Naive thymus-derived CD4-positive, alpha-beta T cell (primary cell): ENCODE measurements around the gene CDH13. TPM values are rescaled to one million over a fixed set of nuclear protein-coding genes. Genes with fewer than 3 reads are reported as not detected.

Source experiments
- ATAC-seq: fragments of 150-1000 bp; cut with Tn5 transposase; 2 replicates; pipeline ENCODE4 v1.10.0; 2021; ENCODE audit warnings: mild to moderate bottlenecking, moderate library complexity
- CTCF ChIA-PET: fragments of 350-600 bp; sonication (Branson Sonifier 250); formaldehyde crosslinking; loops from one replicate; lab custom pipeline; 2021; ENCODE audit warnings: antibody characterized with exemption; lab: Charles Lee
- POLR2A ChIA-PET: fragments of 350-600 bp; sonication (Branson Sonifier 250); formaldehyde crosslinking; loops from one replicate; lab custom pipeline; 2021; ENCODE audit warnings: antibody characterized with exemption, inconsistent platforms; lab: Charles Lee
- DNase-seq, 9 donors: peaks; one replicate each; pipeline versions ENCODE4 v3.0.0 to v3.0.0-alpha.2; 2020 to 2022; ENCODE audit warnings: mixed read lengths in 1 of 9
- H3K27ac ChIP-seq: one replicate; pipeline ENCODE4 v1.7.0; 2013; ENCODE audit warnings: mild to moderate bottlenecking, low read depth, low read length, moderate library complexity
- H3K27me3 ChIP-seq, 2 donors: one replicate each; pipeline ENCODE4 v1.7.0; 2013; ENCODE audit warnings: low read length in 2 of 2, mild to moderate bottlenecking in 2 of 2, moderate library complexity in 2 of 2; ENCODE audit not compliant: control insufficient read depth in 2 of 2, insufficient read depth in 2 of 2
- H3K36me3 ChIP-seq, 3 experiments: 1 replicate in 2 of 3; 2 replicates in 1 of 3; pipeline ENCODE4 v1.7.0; 2013; ENCODE audit warnings: low read length in 3 of 3, mild to moderate bottlenecking in 3 of 3, moderate library complexity in 1 of 3; ENCODE audit not compliant: insufficient read depth in 3 of 3, control insufficient read depth in 2 of 3
- H3K4me1 ChIP-seq, 2 donors: one replicate each; pipeline ENCODE4 v1.7.0; 2013; ENCODE audit warnings: low read length in 2 of 2, mild to moderate bottlenecking in 2 of 2, moderate library complexity in 1 of 2; ENCODE audit not compliant: control insufficient read depth in 2 of 2, insufficient read depth in 2 of 2
- H3K4me3 ChIP-seq: 2 replicates; pipeline ENCODE4 v1.7.0; 2013; ENCODE audit warnings: mild to moderate bottlenecking, low read length
- H3K9me3 ChIP-seq, 3 experiments: 1 replicate in 2 of 3; 2 replicates in 1 of 3; pipeline ENCODE4 v1.7.0; 2013; ENCODE audit warnings: low read length in 3 of 3; ENCODE audit not compliant: control insufficient read depth in 2 of 3
- H3K27ac Mint-ChIP-seq, 9 donors: one replicate each; pipeline ENCODE4 v1.8.0; 2020 to 2022; ENCODE audit warnings: mixed read lengths in 9 of 9, mild to moderate bottlenecking in 8 of 9, moderate library complexity in 5 of 9, inconsistent platforms in 2 of 9
- H3K27me3 Mint-ChIP-seq, 5 donors: one replicate each; pipeline ENCODE4 v1.8.0; 2021 to 2022; ENCODE audit warnings: mixed read lengths in 5 of 5, mild to moderate bottlenecking in 1 of 5
- H3K36me3 Mint-ChIP-seq, 5 donors: one replicate each; pipeline ENCODE4 v1.8.0; 2020 to 2022; ENCODE audit warnings: mixed read lengths in 5 of 5, mild to moderate bottlenecking in 3 of 5, inconsistent platforms in 1 of 5
- H3K4me1 Mint-ChIP-seq, 7 donors: one replicate each; pipeline ENCODE4 v1.8.0; 2020 to 2022; ENCODE audit warnings: mixed read lengths in 7 of 7, mild to moderate bottlenecking in 3 of 7, inconsistent platforms in 1 of 7
- H3K4me3 Mint-ChIP-seq, 10 donors: one replicate each; pipeline ENCODE4 v1.8.0; 2020 to 2022; ENCODE audit warnings: mild to moderate bottlenecking in 10 of 10, mixed read lengths in 10 of 10, moderate library complexity in 6 of 10, inconsistent platforms in 2 of 10
- H3K9me3 Mint-ChIP-seq, 11 donors: one replicate each; pipeline ENCODE4 v1.8.0; 2020 to 2022; ENCODE audit warnings: mixed read lengths in 11 of 11, mild to moderate bottlenecking in 4 of 11, inconsistent platforms in 1 of 11, moderate library complexity in 1 of 11
- intact Hi-C, 2 donors: fragments of 100-400 bp; cut with micrococcal nuclease; formaldehyde crosslinking; loops; one replicate each; pipeline ENCODE4 v1.15.1; 2023
- polyA plus RNA-seq, 2 donors: library from polyadenylated mRNA; unstranded; fragments of 300-500 nt; fragmentation: Illumina TruSeq; gene quantifications; one replicate each; pipeline ENCODE4 v1.2.3, GENCODE V29; 2021
- total RNA-seq, 6 experiments: library from RNA in 5 of 6; stranded (reverse) in 5 of 6; gene quantifications; 1 replicate in 5 of 6; 2 replicates in 1 of 6; pipeline ENCODE4 v1.2.3 and lab custom pipeline; 2021 to 2026

Gene CDH13
- total and polyA plus RNA-seq, 7 experiments from 2014 or later = not detected

- Histone ChIP-seq H3K27ac (no peak overlapping the region), H3K36me3 (no peaks in the 10 kb centered on the region), H3K9me3 (no peaks in the 10 kb centered on the region), H3K27me3 (no peaks in the 10 kb centered on the region), H3K4me3 (no peak overlapping the region), H3K4me1 (no peaks in the 10 kb centered on the region)
- H3K27me3 Mint-ChIP-seq = peaks cover 0 to 15% (median 2%) of the 10 kb centered on the region in 5 donors
- no peak overlapping the region for H3K4me3 Mint-ChIP-seq
- CTCF ChIA-PET = no interaction called here
- POLR2A ChIA-PET = no interaction called here
- no peak overlapping the region for H3K27ac Mint-ChIP-seq
- intact Hi-C loops = no loop called here
- peaks cover 4 to 18% (median 10%) of the 10 kb centered on the region in 7 donors for H3K4me1 Mint-ChIP-seq
- DNase-seq = no peak
- ATAC-seq = no peak
- H3K9me3 Mint-ChIP-seq = no peaks in the 10 kb centered on the region
- H3K36me3 Mint-ChIP-seq = no peaks in the 10 kb centered on the region
These were observed 131.6 kb downstream of the CDH13 start for GRCh38 chr16:82758406-82758805.

- H3K4me3 Mint-ChIP-seq = no peak overlapping the region
- no peaks in the 10 kb centered on the region for H3K9me3 Mint-ChIP-seq
- Histone ChIP-seq H3K4me1 (no peaks in the 10 kb centered on the region), H3K27ac (no peak overlapping the region), H3K27me3 (no peaks in the 10 kb centered on the region), H3K9me3 (no peaks in the 10 kb centered on the region), H3K36me3 (no peaks in the 10 kb centered on the region), H3K4me3 (no peak overlapping the region)
- H3K27ac Mint-ChIP-seq = no peak overlapping the region
- H3K4me1 Mint-ChIP-seq = peaks cover 4 to 18% (median 10%) of the 10 kb centered on the region in 7 donors
- no peak for ATAC-seq
- intact Hi-C loops = no loop called here
- H3K27me3 Mint-ChIP-seq = peaks cover 0 to 15% (median 0%) of the 10 kb centered on the region in 5 donors
- no peak for DNase-seq
- CTCF ChIA-PET = no interaction called here
- POLR2A ChIA-PET = no interaction called here
- H3K36me3 Mint-ChIP-seq = no peaks in the 10 kb centered on the region
These were observed 132.1 kb downstream of the CDH13 start for GRCh38 chr16:82758904-82759303.

- H3K27ac ChIP-seq = no peak overlapping the region
- H3K9me3 Mint-ChIP-seq = no peaks in the 10 kb centered on the region
- ATAC-seq = no peak
- H3K4me3 ChIP-seq = no peak overlapping the region
- peaks cover 4 to 18% (median 10%) of the 10 kb centered on the region in 7 donors for H3K4me1 Mint-ChIP-seq
- H3K4me3 Mint-ChIP-seq = no peak overlapping the region
- ChIA-PET POLR2A (no interaction called here), CTCF (interaction anchor here (0.6 kb wide), 1 partner anchor 30 kb away, joined by 3 read pairs; no protein-coding TSS in a partner anchor)
- no peak for DNase-seq
- H3K36me3 Mint-ChIP-seq = no peaks in the 10 kb centered on the region
- peaks cover 0 to 25% (median 6%) of the 10 kb centered on the region in 5 donors for H3K27me3 Mint-ChIP-seq
- peak overlapping the region in 1 of 9 donors; percentile 14 for H3K27ac Mint-ChIP-seq
- intact Hi-C loops = no loop called here
- no peaks in the 10 kb centered on the region for H3K9me3 ChIP-seq
- no peaks in the 10 kb centered on the region for H3K36me3 ChIP-seq
- no peaks in the 10 kb centered on the region for H3K4me1 ChIP-seq
- no peaks in the 10 kb centered on the region for H3K27me3 ChIP-seq
These were observed 134.5 kb downstream of the CDH13 start for GRCh38 chr16:82761236-82761635.

GRCh38 chr16:82761858-82762257 lies 135.1 kb downstream of the CDH13 start:
- H3K27me3 ChIP-seq = no peaks in the 10 kb centered on the region
- H3K4me3 ChIP-seq = no peak overlapping the region
- no peak overlapping the region for H3K27ac ChIP-seq
- no peaks in the 10 kb centered on the region for H3K4me1 ChIP-seq
- no peaks in the 10 kb centered on the region for H3K36me3 ChIP-seq
- Mint-ChIP-seq H3K4me1 (peaks cover 4 to 18% (median 10%) of the 10 kb centered on the region in 7 donors), H3K27ac (peak overlapping the region in 1 of 9 donors; percentile 43), H3K36me3 (no peaks in the 10 kb centered on the region), H3K9me3 (peaks cover 0 to under 1% (median 0%) of the 10 kb centered on the region in 11 donors), H3K4me3 (peak overlapping the region in 7 of 10 donors; percentile 35 to 68 (median 54)), H3K27me3 (peaks cover 0 to 28% (median 11%) of the 10 kb centered on the region in 5 donors)
- DNase-seq (no peak), ATAC-seq (no peak)
- no peaks in the 10 kb centered on the region for H3K9me3 ChIP-seq
- POLR2A ChIA-PET = no interaction called here
- intact Hi-C loops = no loop called here
- CTCF ChIA-PET = interaction anchor here (0.6 kb wide), 1 partner anchor 29 kb away, joined by 3 read pairs; no protein-coding TSS in a partner anchor

GRCh38 chr16:82763371-82763770 lies 136.6 kb downstream of the CDH13 start:
- POLR2A ChIA-PET = no interaction called here
- no peak overlapping the region for H3K27ac ChIP-seq

GRCh38 chr16:82767198-82767597 lies 140.4 kb downstream of the CDH13 start:
- ChIA-PET CTCF (no interaction called here), POLR2A (no interaction called here)
- DNase-seq (no peak), ATAC-seq (no peak)
- Histone ChIP-seq H3K4me3 (no peak overlapping the region), H3K4me1 (no peaks in the 10 kb centered on the region), H3K36me3 (no peaks in the 10 kb centered on the region), H3K27ac (no peak overlapping the region), H3K27me3 (no peaks in the 10 kb centered on the region), H3K9me3 (no peaks in the 10 kb centered on the region)
- intact Hi-C loops = no loop called here
- H3K4me1 Mint-ChIP-seq = peaks cover under 1 to 7% (median 2%) of the 10 kb centered on the region in 7 donors
- no peak overlapping the region for H3K27ac Mint-ChIP-seq
- H3K9me3 Mint-ChIP-seq = peaks cover 0 to 4% (median 0%) of the 10 kb centered on the region in 11 donors
- no peaks in the 10 kb centered on the region for H3K36me3 Mint-ChIP-seq
- H3K27me3 Mint-ChIP-seq = peaks cover 4 to 34% (median 26%) of the 10 kb centered on the region in 5 donors
- no peak overlapping the region for H3K4me3 Mint-ChIP-seq

More at GRCh38 chr16:82763371-82763770, 136.6 kb downstream of the CDH13 start:
- Mint-ChIP-seq H3K27me3 (peaks cover 4 to 34% (median 18%) of the 10 kb centered on the region in 5 donors), H3K9me3 (peaks cover 0 to 4% (median 0%) of the 10 kb centered on the region in 11 donors), H3K27ac (no peak overlapping the region), H3K4me3 (no peak overlapping the region), H3K4me1 (peaks cover 4 to 18% (median 10%) of the 10 kb centered on the region in 7 donors), H3K36me3 (no peaks in the 10 kb centered on the region)
- no peaks in the 10 kb centered on the region for H3K36me3 ChIP-seq
- ATAC-seq = no peak
- intact Hi-C loops = no loop called here
- H3K4me3 ChIP-seq = no peak overlapping the region
- CTCF ChIA-PET = no interaction called here
- H3K4me1 ChIP-seq = no peaks in the 10 kb centered on the region
- no peaks in the 10 kb centered on the region for H3K27me3 ChIP-seq
- no peak for DNase-seq
- no peaks in the 10 kb centered on the region for H3K9me3 ChIP-seq

- Mint-ChIP-seq H3K27ac (no peak overlapping the region), H3K9me3 (peaks cover 0 to 4% (median 0%) of the 10 kb centered on the region in 11 donors), H3K27me3 (peaks cover 4 to 33% (median 26%) of the 10 kb centered on the region in 5 donors), H3K36me3 (no peaks in the 10 kb centered on the region), H3K4me3 (no peak overlapping the region), H3K4me1 (peaks cover 0 to 4% (median 0%) of the 10 kb centered on the region in 7 donors)
- Histone ChIP-seq H3K36me3 (no peaks in the 10 kb centered on the region), H3K9me3 (no peaks in the 10 kb centered on the region), H3K27ac (no peak overlapping the region), H3K4me1 (no peaks in the 10 kb centered on the region), H3K27me3 (no peaks in the 10 kb centered on the region), H3K4me3 (no peak overlapping the region)
- ChIA-PET CTCF (no interaction called here), POLR2A (no interaction called here)
- no peak for DNase-seq
- ATAC-seq = no peak
- intact Hi-C loops = no loop called here
These were observed 141.0 kb downstream of the CDH13 start for GRCh38 chr16:82767808-82768207.
